ENCODE results near the gene KIF1A.

Gene KIF1A

GRCh38 chr2:240820607-240821428, 799 bp upstream of the KIF1A start:
- no peak for DNase-seq (ENCODE audit: low read depth)

GRCh38 chr2:240819126-240819857, 727 bp downstream of the KIF1A start:
- no peak for DNase-seq (ENCODE audit: low read depth)

GRCh38 chr2:240818293-240819125, 1.5 kb downstream of the KIF1A start:
- DNase-seq (ENCODE audit: low read depth): no peak

- DNase-seq (ENCODE audit: low read depth): no peak
Observed at GRCh38 chr2:240817496-240818292, 2.3 kb downstream of the KIF1A start.

- no peak for DNase-seq (ENCODE audit: low read depth)
Observed at GRCh38 chr2:240816584-240817495, 3.2 kb downstream of the KIF1A start.

- DNase-seq (ENCODE audit: low read depth): no peak
Observed at GRCh38 chr2:240815761-240816583, 4.0 kb downstream of the KIF1A start.

- DNase-seq (ENCODE audit: low read depth): no peak
Observed at GRCh38 chr2:240814946-240815760, 4.9 kb downstream of the KIF1A start.

DNA sequence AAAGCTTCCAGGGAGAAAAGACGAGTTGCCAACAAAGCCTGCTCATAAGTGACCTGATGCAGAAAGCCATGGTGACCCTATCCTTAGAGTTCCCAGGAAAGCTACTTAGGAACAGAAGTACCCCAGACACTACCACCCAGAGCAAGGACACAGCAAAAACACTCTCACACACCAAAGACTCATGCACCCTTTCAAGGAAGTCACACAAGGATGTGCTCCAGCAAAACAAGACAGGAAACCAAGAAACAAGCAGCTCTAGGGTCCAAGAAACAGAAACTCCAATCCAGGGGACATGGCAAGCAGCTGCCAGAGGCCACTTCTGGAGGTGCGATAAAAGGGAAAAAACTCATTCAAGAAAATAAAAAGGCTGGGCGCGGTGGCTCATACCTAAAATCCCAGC, 5.7 kb downstream of the KIF1A start:
- DNase-seq (ENCODE audit: low read depth): no peak

DNA sequence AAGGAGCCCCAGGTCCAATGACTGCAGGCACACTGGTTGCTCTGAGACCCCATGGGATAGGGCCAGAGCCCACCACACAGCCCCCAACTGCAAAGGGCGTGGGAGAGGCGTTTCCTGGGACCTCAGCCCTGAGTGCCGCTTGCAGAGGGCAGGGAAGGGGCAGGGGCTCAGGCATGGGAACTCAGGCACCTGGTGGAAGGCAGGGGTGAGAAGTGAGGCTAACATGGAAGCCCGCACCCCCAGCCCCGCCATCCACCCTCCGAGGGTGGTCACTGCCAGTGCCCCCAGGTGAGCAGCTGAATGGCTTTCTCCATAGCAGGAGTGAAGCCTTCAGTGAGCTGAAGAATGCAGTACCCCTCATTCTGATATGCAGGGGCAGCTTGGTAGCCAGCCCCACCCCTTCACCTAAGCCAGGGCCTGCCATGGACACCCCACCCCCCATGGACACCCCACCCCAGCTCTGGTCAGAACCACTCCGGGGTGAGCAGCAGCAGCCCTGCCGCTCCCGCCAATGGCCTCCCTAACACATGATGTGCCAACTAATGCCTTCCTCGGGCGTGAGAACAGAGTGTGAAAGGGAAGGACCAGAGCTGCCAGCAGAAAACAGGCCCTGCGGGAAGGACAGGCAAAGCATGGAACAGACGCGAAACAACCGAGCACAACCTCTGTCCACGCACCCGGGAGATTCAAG, 6.6 kb downstream of the KIF1A start:
- DNase-seq (ENCODE audit: low read depth): no peak

DNA sequence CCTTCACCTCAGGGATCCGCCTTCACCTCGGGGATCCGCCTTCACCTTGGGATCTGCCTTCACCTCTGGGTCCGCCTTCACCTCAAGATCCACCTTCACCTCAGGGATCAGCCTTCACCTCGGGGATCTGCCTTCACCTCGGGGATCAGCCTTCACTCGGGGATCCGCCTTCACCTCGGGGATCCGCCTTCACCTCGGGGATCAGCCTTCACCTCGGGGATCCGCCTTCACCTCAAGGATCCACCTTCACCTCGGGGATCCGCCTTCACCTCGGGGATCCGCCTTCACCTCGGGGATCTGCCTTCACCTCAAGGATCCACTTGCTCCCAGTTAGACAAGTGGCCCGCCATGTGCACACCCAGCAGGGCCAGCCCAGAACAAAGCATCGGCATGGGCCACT, 7.3 kb downstream of the KIF1A start:
- DNase-seq (ENCODE audit: low read depth): no peak

DNA sequence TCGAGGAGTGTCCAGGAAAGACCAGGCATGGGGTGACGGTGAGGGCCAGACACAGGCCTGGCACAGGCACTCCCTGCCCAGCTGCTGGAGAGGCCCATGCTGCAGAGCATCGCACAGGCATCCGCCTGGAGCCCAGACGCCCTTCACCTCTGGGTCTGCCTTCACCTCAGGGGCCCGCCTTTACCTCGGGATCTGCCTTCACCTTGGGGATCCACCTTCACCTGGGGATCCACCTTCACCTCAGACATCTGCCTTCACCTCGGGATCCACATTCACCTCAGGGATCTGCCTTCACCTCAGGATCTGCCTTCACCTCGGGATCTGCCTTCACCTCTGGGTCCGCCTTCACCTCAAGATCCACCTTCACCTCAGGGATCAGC, 7.7 kb downstream of the KIF1A start:
- DNase-seq (ENCODE audit: low read depth): no peak

GRCh38 chr2:240811346-240812300, 8.4 kb downstream of the KIF1A start:
- no peak for DNase-seq (ENCODE audit: low read depth)

DNA sequence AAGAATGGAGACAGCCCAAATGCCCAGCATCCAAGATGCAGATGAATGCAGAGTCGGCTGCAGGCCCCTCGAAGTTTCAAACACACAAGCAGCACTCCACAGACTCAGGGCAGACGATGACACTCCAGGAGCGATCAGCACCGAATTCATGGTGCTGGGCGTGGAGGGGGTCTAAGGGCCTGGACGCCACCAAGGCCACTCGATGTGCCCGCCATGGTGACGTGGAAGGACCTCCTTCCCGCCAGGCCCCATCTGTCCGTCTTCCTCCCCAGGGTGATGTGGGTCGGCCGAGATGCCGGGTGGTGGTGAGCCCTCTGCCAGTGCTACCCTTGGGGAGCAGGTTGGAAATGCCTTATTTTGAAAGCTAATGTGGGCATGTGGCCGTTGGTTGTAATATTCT, 9.4 kb downstream of the KIF1A start:
- no peak for DNase-seq (ENCODE audit: low read depth)

GRCh38 chr2:240810199-240810598, 9.8 kb downstream of the KIF1A start:
- DNase-seq (ENCODE audit: low read depth): no peak

GRCh38 chr2:240809276-240809675, 10.7 kb downstream of the KIF1A start:
- no peak for DNase-seq (ENCODE audit: low read depth)

DNA sequence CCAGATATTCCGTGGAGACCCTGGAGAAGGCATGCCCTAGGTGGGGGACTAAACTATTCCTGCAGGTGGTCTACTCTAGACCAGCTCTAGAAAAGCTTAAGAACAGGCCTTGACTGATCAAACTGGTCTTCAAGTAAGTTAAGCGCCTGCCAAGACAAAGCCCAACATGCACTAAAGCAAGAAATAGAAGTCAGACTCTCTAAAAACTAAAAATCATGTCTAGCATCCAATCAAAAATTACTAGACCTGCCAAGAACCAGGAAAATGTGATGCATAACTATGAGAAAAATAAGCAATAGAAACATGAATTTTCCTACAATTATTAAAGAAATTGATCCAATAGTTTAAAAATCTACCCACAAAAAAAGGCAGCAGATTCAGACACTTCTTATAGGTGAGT, 13.6 kb downstream of the KIF1A start:
- DNase-seq (ENCODE audit: low read depth): no peak

- no peak for DNase-seq (ENCODE audit: low read depth)
Observed at GRCh38 chr2:240806006-240806405, 14.0 kb downstream of the KIF1A start.

Measured in stimulated activated CD8-positive, alpha-beta memory T cell treated with anti-CD3 and anti-CD28 coated beads, Interleukin-7, amount 100 ng/mL, for 24 hours (primary cell).